Kidney (tissue), 14 donors: Measurements from ENCODE around the gene BRD3OS. TPM values are rescaled to one million over a fixed set of nuclear protein-coding genes. Genes with fewer than 3 reads are reported as not detected.

Experiments
- DNase-seq, 5 donors: peaks; one replicate each; pipeline ENCODE4 v3.0.0-alpha.2; 2013 to 2020
- FAIRE-seq: peaks from 2 replicates; lab custom pipeline; 2012; peaks lifted over from hg19 to GRCh38; lab: Jason Lieb, UNC
- H3K27ac ChIP-seq, 2 donors: one replicate each; pipeline ENCODE4 v1.7.0; 2013; ENCODE audit warnings: low read depth in 2 of 2, low read length in 2 of 2, inconsistent platforms in 1 of 2
- H3K27me3 ChIP-seq: one replicate; pipeline ENCODE4 v1.7.1; 2013; ENCODE audit warnings: low read length, inconsistent platforms; ENCODE audit not compliant: control insufficient read depth, insufficient read depth
- H3K36me3 ChIP-seq, 3 donors: one replicate each; pipeline versions ENCODE4 v1.7.0 to v1.7.1; 2013; ENCODE audit warnings: low read length in 3 of 3, control low read depth in 1 of 3, inconsistent platforms in 1 of 3; ENCODE audit not compliant: insufficient read depth in 3 of 3, control insufficient read depth in 2 of 3
- H3K4me1 ChIP-seq, 3 donors: one replicate each; pipeline versions ENCODE4 v1.7.0 to v1.7.1; 2013; ENCODE audit warnings: low read length in 3 of 3, inconsistent platforms in 1 of 3, low read depth in 1 of 3; ENCODE audit not compliant: control insufficient read depth in 2 of 3, insufficient read depth in 2 of 3
- H3K4me3 ChIP-seq, 3 donors: one replicate each; pipeline versions ENCODE4 v1.7.0 to v1.8.1; 2013; ENCODE audit warnings: low read length in 3 of 3, control low read depth in 1 of 3, inconsistent platforms in 1 of 3
- H3K9ac ChIP-seq, 3 donors: one replicate each; pipeline versions ENCODE4 v1.7.0 to v1.7.1; 2013; ENCODE audit warnings: low read length in 3 of 3, control low read depth in 1 of 3, inconsistent platforms in 1 of 3
- H3K9me3 ChIP-seq, 3 donors: one replicate each; pipeline versions ENCODE4 v1.7.0 to v1.7.1; 2013; ENCODE audit warnings: low read length in 3 of 3, control low read depth in 1 of 3, inconsistent platforms in 1 of 3; ENCODE audit not compliant: control insufficient read depth in 2 of 3, insufficient read depth in 1 of 3
- intact Hi-C: fragments of 100-400 bp; cut with DNase I; formaldehyde crosslinking; loops from one replicate; pipeline ENCODE4 v1.11.1; 2022
- polyA plus RNA-seq: library from polyadenylated mRNA; stranded (reverse); fragments of 350-450 nt; fragmentation: Illumina TruSeq; extraction: RNeasy Lipid Tissue Mini Kit (QIAGEN cat#74804); gene quantifications from one replicate; pipeline ENCODE4 v1.2.3, GENCODE V29; 2014; ENCODE audit warnings: low read depth, low replicate concordance; ENCODE audit not compliant: insufficient read depth
- total RNA-seq: library from RNA; stranded (reverse); fragmentation: NEBNext Ultra II Directional; extraction: Animal tissue kit (Norgen Biotek cat#: 25700); gene quantifications from one replicate; pipeline ENCODE4 v1.2.1, GENCODE V29; 2021
- TF ChIP-seq, protein P1 (sequence below): IDR thresholded peaks from 3 replicates; pipeline ENCODE4 v1.5.1; 2012; ENCODE audit warnings: mild to moderate bottlenecking, moderate library complexity, borderline replicate concordance; ENCODE audit not compliant: insufficient read depth; ENCODE audit errors: extremely low read depth
- donor health status: control.
- donor health status: control.
- donor health status: control.
- donor health status: control.
- donor health status: control.
- donor health status: DM: yes; HTN: yes; CAD: no.
- donor health status: Normal renal cell carcinoma (clear cell type).

The BRD3OS gene
- total and polyA plus RNA-seq, 2 donors from 2014 or later = 16.5 to 24.4 TPM

GRCh38 chr9:134041649-134041962, 16.3 kb downstream of the BRD3OS start:
- Histone ChIP-seq H3K9me3 (no peaks in the 10 kb centered on the region), H3K36me3 (peaks cover 8 to 22% (median 19%) of the 10 kb centered on the region in 3 donors), H3K27me3 (no peaks in the 10 kb centered on the region), H3K9ac (no peak overlapping the region), H3K27ac (no peak overlapping the region), H3K4me3 (no peak overlapping the region), H3K4me1 (no peaks in the 10 kb centered on the region)
- TF ChIP-seq, protein P1, sequence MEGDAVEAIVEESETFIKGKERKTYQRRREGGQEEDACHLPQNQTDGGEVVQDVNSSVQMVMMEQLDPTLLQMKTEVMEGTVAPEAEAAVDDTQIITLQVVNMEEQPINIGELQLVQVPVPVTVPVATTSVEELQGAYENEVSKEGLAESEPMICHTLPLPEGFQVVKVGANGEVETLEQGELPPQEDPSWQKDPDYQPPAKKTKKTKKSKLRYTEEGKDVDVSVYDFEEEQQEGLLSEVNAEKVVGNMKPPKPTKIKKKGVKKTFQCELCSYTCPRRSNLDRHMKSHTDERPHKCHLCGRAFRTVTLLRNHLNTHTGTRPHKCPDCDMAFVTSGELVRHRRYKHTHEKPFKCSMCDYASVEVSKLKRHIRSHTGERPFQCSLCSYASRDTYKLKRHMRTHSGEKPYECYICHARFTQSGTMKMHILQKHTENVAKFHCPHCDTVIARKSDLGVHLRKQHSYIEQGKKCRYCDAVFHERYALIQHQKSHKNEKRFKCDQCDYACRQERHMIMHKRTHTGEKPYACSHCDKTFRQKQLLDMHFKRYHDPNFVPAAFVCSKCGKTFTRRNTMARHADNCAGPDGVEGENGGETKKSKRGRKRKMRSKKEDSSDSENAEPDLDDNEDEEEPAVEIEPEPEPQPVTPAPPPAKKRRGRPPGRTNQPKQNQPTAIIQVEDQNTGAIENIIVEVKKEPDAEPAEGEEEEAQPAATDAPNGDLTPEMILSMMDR = no peak
- FAIRE-seq (no peak), DNase-seq (peak in 1 of 5 donors; percentile 68)
- intact Hi-C loops = no loop called here

GRCh38 chr9:134043531-134043988, 18.3 kb downstream of the BRD3OS start:
- Histone ChIP-seq H3K27me3 (no peaks in the 10 kb centered on the region), H3K4me1 (no peaks in the 10 kb centered on the region), H3K9me3 (no peaks in the 10 kb centered on the region), H3K36me3 (peaks cover 8 to 26% (median 25%) of the 10 kb centered on the region in 3 donors), H3K27ac (no peak overlapping the region), H3K4me3 (no peak overlapping the region), H3K9ac (no peak overlapping the region)
- TF ChIP-seq, protein P1 = no peak
- peak in 1 of 5 donors; percentile 59 for DNase-seq
- FAIRE-seq = no peak
- intact Hi-C loops = no loop called here

- Histone ChIP-seq H3K27me3 (no peaks in the 10 kb centered on the region), H3K4me1 (no peaks in the 10 kb centered on the region), H3K9me3 (no peaks in the 10 kb centered on the region), H3K36me3 (peaks cover 6 to 30% (median 26%) of the 10 kb centered on the region in 3 donors), H3K9ac (no peak overlapping the region), H3K27ac (no peak overlapping the region), H3K4me3 (no peak overlapping the region)
- no peak for FAIRE-seq
- TF ChIP-seq, protein P1 = no peak
- intact Hi-C loops = no loop called here
- DNase-seq = peak in 1 of 5 donors; percentile 62
These were observed 19.7 kb downstream of the BRD3OS start for GRCh38 chr9:134044944-134045343.

DNA sequence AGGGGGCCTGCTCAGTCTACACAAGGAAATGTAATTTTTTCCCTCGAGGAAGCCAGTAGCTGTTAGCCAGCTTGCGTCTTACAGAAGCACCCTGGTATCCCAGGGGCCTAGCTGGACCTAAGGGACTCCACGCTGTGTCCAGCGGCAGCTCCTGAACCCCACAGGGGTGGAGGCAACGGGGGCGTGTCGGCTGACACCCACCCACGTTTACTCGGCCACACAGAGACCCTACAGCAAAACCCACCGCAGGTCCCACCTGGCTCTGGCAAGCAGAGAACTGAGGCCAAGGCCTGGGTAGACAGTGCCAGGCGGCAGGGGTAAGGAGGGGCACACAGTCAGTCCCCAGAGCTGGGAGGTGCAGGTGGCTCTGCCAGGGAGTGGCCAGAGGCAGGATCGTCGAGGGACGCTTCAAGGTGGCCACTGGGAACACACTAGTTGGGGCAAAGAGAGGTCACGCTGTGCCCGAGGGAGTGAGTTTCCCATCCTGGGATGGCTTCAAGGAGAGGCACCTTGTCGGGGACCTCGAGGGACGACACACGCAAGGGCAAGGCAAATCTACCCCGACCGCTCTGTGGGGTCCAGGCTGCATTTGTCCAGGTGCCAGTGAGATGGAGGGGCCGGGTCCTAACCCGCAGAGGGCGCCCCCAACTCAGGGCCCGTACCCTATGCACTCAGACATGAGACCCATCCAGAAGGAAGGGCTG, 20.7 kb downstream of the BRD3OS start:
- intact Hi-C loops = no loop called here
- Histone ChIP-seq H3K27me3 (no peaks in the 10 kb centered on the region), H3K4me1 (no peaks in the 10 kb centered on the region), H3K4me3 (no peak overlapping the region), H3K9me3 (no peaks in the 10 kb centered on the region), H3K9ac (no peak overlapping the region), H3K36me3 (peaks cover 6 to 39% (median 26%) of the 10 kb centered on the region in 3 donors), H3K27ac (no peak overlapping the region)
- DNase-seq (peak in 1 of 5 donors; percentile 69), FAIRE-seq (no peak)
- TF ChIP-seq, protein P1 = no peak
